NCI-H1048 (cell line): ENCODE measurements around the gene SETD9.
A peak's percentile ranks its signal among the peaks of the same experiment; 100 is the strongest.

Source experiments
- DNase-seq: peaks from one replicate; lab custom pipeline; 2025; lab: John Stamatoyannopoulos, UW

SETD9 gene

GRCh38 chr5:56934325-56934724 lies 24.9 kb downstream of the SETD9 start:
- no peak for DNase-seq

DNA sequence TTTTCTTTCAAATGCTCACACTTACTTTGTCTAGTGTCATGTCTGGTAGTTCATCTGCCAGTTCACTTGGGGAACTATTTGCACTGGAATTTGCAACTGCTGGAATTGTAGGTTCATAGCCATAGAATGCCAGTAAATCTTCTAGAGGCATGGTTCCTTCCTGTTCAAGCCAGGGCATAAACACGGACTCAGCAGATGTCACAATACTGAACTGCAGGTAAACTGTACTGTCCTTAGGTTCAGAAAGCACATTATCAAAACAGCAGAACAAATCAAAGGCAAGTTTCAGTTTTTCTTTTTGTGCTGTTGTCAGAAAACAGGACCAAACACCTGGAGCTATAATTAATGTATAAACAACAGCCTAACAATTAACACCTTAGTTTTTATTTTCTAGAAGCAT lies 29.5 kb downstream of the SETD9 start:
- DNase-seq: no peak

- no peak for DNase-seq
Measured at GRCh38 chr5:56941981-56942380, 32.6 kb downstream of the SETD9 start.

- no peak for DNase-seq
Measured at GRCh38 chr5:56947052-56947451, 37.7 kb downstream of the SETD9 start.

DNA sequence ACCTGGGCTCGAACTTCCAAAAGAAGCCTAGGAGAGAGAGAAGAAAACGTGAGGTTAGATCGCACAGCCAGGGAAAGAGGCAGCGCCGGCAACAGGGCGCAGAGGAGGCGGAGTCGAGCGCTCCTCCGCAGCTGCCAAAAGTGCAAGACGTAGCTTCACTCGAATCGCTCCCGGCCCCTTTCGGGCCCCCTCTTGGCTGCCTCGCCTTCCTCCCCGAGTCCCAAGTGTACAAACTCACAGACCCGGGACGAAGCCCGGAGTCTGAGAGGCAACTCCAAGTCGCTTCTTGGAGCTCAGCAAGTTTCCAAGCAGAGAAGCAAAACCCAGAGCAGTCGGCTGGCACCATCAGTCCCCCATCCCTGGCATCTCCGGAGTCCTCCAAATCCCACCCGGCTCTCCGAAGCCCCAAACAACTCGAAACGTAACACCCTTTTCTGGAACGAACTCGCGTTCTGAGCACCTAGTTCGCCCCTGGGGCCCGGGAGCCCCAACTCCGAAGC lies 41.3 kb downstream of the SETD9 start:
- DNase-seq: peak; percentile 16

DNA sequence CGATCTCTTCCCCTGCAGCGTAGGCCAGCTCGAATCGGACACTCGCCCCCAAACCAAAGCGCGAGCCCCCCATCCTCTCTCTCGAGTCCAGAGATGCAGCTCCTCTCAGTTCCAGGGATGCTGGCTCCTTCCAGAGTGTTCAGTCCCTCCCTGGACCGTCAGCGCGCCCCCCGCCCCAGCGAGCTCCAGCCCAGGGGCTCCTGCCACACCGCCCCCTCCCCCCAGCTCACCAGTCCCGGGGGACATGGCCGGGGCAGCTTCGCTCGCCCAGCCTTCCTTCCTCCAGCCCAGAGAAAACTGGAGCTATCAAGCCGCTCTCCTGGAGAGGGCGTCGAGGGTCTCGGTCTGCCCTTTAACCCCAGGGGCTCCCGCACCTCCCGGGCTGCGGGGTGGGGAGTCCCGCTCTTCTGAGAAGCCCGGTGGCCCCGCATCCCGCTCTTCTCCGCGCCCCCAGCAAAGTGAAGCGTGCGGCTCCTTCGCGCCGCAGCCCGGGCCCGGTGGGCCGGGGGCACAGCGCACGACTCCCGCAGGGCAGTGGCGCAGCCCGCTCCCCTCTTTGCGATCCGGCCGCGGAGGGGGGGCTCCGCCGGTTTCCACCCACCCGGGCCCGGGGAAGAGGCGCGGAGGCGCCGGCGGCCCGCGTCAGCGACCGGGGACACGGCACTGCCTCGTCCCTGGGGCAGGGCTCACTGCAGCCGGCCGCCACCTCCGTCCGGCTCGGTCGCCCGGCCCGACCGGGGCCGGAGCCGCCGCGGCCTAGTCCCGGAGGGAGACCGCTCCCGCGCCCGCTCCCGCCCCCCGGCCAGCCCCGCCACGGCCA lies 41.9 kb downstream of the SETD9 start:
- DNase-seq: no peak

GRCh38 chr5:56951946-56952691 lies 42.7 kb downstream of the SETD9 start, which contains the start of gene MIER3:
Gene MIER3, minus strand, starts transcription at chr5:56952123. Its CDS starts 21 bp downstream, at chr5:56952102.
- peak; percentile 64 for DNase-seq

- no peak for DNase-seq
Measured at GRCh38 chr5:56954262-56954661, 44.9 kb downstream of the SETD9 start.

DNA sequence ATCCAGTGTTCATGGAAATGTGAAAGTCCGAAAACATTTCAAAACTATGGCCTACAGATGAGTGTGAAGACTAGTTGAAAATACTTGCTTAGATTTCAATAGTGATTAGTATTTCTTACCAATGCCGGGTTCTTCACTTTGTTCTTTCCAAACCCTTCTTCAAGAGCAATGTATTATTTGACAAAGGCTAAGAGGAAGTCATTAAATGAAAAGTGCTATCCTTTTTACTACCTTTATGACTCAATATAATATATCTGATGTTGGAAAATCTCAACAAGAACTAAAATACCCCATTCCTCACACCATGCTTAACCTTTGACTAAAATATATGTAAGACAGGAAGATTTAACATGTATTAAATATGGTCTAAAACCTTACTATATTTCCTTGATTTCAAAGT lies 49.2 kb downstream of the SETD9 start:
- no peak for DNase-seq

- no peak for DNase-seq
Measured at GRCh38 chr5:56959326-56959725, 49.9 kb downstream of the SETD9 start.

DNA sequence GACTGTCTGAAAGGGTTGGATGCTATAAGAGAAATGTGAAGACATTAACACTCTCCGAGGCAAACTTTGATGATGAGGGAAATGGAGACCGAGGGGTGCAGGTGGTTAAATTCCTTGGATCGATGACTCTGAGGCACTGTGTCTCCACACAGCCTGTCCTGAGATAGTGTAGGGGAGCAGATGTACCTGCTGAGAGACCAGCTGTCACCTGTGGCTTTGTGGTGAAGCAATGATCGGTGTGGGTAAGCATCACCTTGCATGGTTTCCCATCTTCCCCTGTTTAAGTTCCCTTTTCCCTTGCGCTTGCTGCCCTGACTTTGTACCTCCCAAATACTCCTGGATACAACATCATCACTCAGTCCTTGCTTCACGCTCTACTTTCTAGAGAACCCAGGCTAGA lies 52.4 kb downstream of the SETD9 start:
- DNase-seq: no peak

GRCh38 chr5:56962286-56962685 lies 52.9 kb downstream of the SETD9 start:
- no peak for DNase-seq

- no peak for DNase-seq
Measured at GRCh38 chr5:56963246-56963645, 53.9 kb downstream of the SETD9 start.

DNA sequence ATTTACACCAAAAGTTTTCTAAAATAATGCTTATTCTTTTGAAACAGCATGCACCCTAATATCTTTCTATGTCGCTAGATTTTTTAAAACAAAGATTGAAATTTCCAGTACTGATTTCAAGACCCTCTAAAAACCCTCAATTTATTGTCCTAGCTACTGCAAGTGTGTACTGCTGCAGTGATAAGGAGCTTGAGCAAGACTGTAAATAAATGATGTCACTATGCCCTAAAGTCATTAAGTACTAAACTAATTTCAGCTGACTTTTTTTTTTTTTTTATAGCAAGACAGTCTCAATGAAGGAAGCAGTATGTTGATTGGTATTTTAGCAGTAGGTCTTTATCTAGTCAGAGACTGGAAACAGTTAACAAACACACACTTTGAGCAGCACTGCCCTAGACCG lies 54.8 kb downstream of the SETD9 start:
- DNase-seq: no peak
